ENCODE results near the gene NOP58.
"Not testable (repeated sequence)": the region's sequence is repeated elsewhere in the genome, so short reads cannot be mapped to it uniquely, and the experiment has no call there.

The NOP58 gene

GRCh38 chr2:202265467-202266277, at the start of gene NOP58:
NOP58 (plus strand) TSS chr2:202265763; CDS start chr2:202265942, 179 bp downstream.
- peak; percentile 92 to 95 for DNase-seq

GRCh38 chr2:202221873-202222272, 43.7 kb upstream of the NOP58 start:
- DNase-seq: no peak

GRCh38 chr2:202237787-202238233, 27.8 kb upstream of the NOP58 start:
- peak in 1 of 2 experiments; percentile 45 for DNase-seq

- peak; percentile 93 to 94 for DNase-seq
Measured at GRCh38 chr2:202238234-202239197, 27.0 kb upstream of the NOP58 start, which contains the start of gene SUMO1. SUMO1 (minus strand) TSS chr2:202238597; CDS start chr2:202238451, 146 bp downstream.

- DNase-seq: not testable (repeated sequence)
Measured at GRCh38 chr2:202247710-202248109, 17.9 kb upstream of the NOP58 start.

- DNase-seq: peak; percentile 24 to 57
Measured at GRCh38 chr2:202249521-202250253, 15.9 kb upstream of the NOP58 start.

GRCh38 chr2:202251494-202251893, 14.1 kb upstream of the NOP58 start:
- no peak for DNase-seq

GRCh38 chr2:202261531-202261930, 4.0 kb upstream of the NOP58 start:
- DNase-seq: no peak

- no peak for DNase-seq
Measured at GRCh38 chr2:202267495-202267894, 1.9 kb downstream of the NOP58 start.

GRCh38 chr2:202269585-202269984, 4.0 kb downstream of the NOP58 start:
- no peak for DNase-seq

GRCh38 chr2:202270487-202270886, 4.9 kb downstream of the NOP58 start:
- DNase-seq: no peak

GRCh38 chr2:202276078-202276720, 10.6 kb downstream of the NOP58 start:
- DNase-seq: not testable (repeated sequence)

GRCh38 chr2:202278036-202278760, 12.6 kb downstream of the NOP58 start:
- no peak for DNase-seq

GRCh38 chr2:202278944-202279343, 13.4 kb downstream of the NOP58 start:
- peak in 1 of 2 experiments; percentile 46 for DNase-seq

GRCh38 chr2:202286595-202286994, 21.0 kb downstream of the NOP58 start:
- no peak for DNase-seq

- DNase-seq: no peak
Measured at GRCh38 chr2:202289394-202290204, 24.0 kb downstream of the NOP58 start.

- no peak for DNase-seq
Measured at GRCh38 chr2:202290316-202290715, 24.8 kb downstream of the NOP58 start.

- no peak for DNase-seq
Measured at GRCh38 chr2:202290970-202291369, 25.4 kb downstream of the NOP58 start.

- no peak for DNase-seq
Measured at GRCh38 chr2:202299712-202300111, 34.1 kb downstream of the NOP58 start.

GRCh38 chr2:202306034-202306433, 40.5 kb downstream of the NOP58 start:
- no peak for DNase-seq
